ENCODE data around the gene RIOK1.

DNA sequence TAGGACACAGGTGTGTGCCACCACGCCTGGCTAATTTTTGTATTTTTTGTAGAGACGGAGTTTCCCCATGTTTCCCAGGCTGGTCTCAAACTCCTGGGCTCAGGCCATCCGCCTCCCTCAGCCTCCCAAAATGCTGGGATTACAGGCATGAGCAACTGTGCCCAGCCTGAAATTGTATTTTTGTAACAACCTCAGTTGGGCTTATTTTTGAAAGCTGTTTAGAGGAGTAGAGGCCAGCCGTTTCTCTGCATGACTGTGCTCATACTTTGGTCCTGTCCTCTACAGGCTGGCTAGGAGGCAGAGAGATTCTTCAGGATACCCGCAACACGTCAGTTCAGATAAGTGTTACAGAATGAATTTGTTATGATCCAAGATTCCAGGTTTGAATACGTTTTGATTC is 22.2 kb upstream of the RIOK1 start:
- TF ChIP-seq RFX5 (IDR thresholded peaks at IDR 0.05; ENCODE audit: low read depth, low read length) (no peak), ZZZ3 (IDR thresholded peaks at IDR 0.05) (no peak), SUPT5H (IDR thresholded peaks at IDR 0.05) (no peak), EZH2 (IDR thresholded peaks at IDR 0.05; ENCODE audit: borderline replicate concordance, low read depth, low read length) (no peak), CEBPG (CRISPR knock-in tag; IDR thresholded peaks at IDR 0.05) (no peak), CEBPG (tag; conservative IDR thresholded peaks at IDR 0.05 in 1 of 2, IDR thresholded peaks at IDR 0.05 in 1 of 2) (no peak), KLF10 (CRISPR knock-in tag; IDR thresholded peaks at IDR 0.05) (no peak)
- TF ChIP-seq, protein P1, sequence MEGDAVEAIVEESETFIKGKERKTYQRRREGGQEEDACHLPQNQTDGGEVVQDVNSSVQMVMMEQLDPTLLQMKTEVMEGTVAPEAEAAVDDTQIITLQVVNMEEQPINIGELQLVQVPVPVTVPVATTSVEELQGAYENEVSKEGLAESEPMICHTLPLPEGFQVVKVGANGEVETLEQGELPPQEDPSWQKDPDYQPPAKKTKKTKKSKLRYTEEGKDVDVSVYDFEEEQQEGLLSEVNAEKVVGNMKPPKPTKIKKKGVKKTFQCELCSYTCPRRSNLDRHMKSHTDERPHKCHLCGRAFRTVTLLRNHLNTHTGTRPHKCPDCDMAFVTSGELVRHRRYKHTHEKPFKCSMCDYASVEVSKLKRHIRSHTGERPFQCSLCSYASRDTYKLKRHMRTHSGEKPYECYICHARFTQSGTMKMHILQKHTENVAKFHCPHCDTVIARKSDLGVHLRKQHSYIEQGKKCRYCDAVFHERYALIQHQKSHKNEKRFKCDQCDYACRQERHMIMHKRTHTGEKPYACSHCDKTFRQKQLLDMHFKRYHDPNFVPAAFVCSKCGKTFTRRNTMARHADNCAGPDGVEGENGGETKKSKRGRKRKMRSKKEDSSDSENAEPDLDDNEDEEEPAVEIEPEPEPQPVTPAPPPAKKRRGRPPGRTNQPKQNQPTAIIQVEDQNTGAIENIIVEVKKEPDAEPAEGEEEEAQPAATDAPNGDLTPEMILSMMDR (IDR thresholded peaks at IDR 0.05 in 2 of 3, conservative IDR thresholded peaks at IDR 0.05 in 1 of 3; ENCODE audit: insufficient read depth in 2 of 3, low read depth in 1 of 3, low read length in 3 of 3) = no peak

Measured in K562 (cell line).